Activated T-helper 1 cell treated with anti-CD3 and anti-CD28 coated beads, Interleukin-2, amount 50 U/mL, for 16 hours (primary cell): ENCODE results near the gene SLC2A2.

Experiments
- DNase-seq, 2 donors: peaks; one replicate each; pipeline ENCODE4 v3.0.0-alpha.2; 2020; ENCODE audit warnings: low read depth in 1 of 2, low spot score in 1 of 2

Gene SLC2A2

GRCh38 chr3:171026597-171027293 is at the start of gene SLC2A2:
SLC2A2 (minus strand) TSS chr3:171026720; CDS start chr3:171026670, 50 bp downstream.
- DNase-seq: no peak

- DNase-seq: no peak
These were observed 45.9 kb upstream of the SLC2A2 start for GRCh38 chr3:171072432-171072831.

- no peak for DNase-seq
These were observed 42.1 kb upstream of the SLC2A2 start for GRCh38 chr3:171068658-171069057.

GRCh38 chr3:171066206-171066605 is 39.7 kb upstream of the SLC2A2 start:
- DNase-seq: no peak

- no peak for DNase-seq
These were observed 39.2 kb upstream of the SLC2A2 start for GRCh38 chr3:171065732-171066131.

GRCh38 chr3:171064461-171064860 is 37.9 kb upstream of the SLC2A2 start:
- no peak for DNase-seq

- DNase-seq: no peak
These were observed 35.2 kb upstream of the SLC2A2 start for GRCh38 chr3:171061749-171062148.

- no peak for DNase-seq
These were observed 33.5 kb upstream of the SLC2A2 start for GRCh38 chr3:171059978-171060377.

GRCh38 chr3:171058873-171059603 is 32.5 kb upstream of the SLC2A2 start:
- no peak for DNase-seq

GRCh38 chr3:171058058-171058457 is 31.5 kb upstream of the SLC2A2 start:
- no peak for DNase-seq

GRCh38 chr3:171057072-171057471 is 30.6 kb upstream of the SLC2A2 start:
- no peak for DNase-seq

GRCh38 chr3:171056528-171056927 is 30.0 kb upstream of the SLC2A2 start:
- no peak for DNase-seq

GRCh38 chr3:171055336-171056178 is 29.0 kb upstream of the SLC2A2 start:
- DNase-seq: no peak

- no peak for DNase-seq
These were observed 28.4 kb upstream of the SLC2A2 start for GRCh38 chr3:171054921-171055320.

- no peak for DNase-seq
These were observed 27.7 kb upstream of the SLC2A2 start for GRCh38 chr3:171054231-171054630.

- DNase-seq: no peak
These were observed 23.4 kb upstream of the SLC2A2 start for GRCh38 chr3:171049861-171050444.

- no peak for DNase-seq
These were observed 20.2 kb upstream of the SLC2A2 start for GRCh38 chr3:171046760-171047159.

- DNase-seq: no peak
These were observed 18.6 kb upstream of the SLC2A2 start for GRCh38 chr3:171044835-171045793.

GRCh38 chr3:171044384-171044783 is 17.9 kb upstream of the SLC2A2 start:
- DNase-seq: no peak

- no peak for DNase-seq
These were observed 13.2 kb upstream of the SLC2A2 start for GRCh38 chr3:171039674-171040073.
